Measurements from ENCODE around the gene FAP.

DNA sequence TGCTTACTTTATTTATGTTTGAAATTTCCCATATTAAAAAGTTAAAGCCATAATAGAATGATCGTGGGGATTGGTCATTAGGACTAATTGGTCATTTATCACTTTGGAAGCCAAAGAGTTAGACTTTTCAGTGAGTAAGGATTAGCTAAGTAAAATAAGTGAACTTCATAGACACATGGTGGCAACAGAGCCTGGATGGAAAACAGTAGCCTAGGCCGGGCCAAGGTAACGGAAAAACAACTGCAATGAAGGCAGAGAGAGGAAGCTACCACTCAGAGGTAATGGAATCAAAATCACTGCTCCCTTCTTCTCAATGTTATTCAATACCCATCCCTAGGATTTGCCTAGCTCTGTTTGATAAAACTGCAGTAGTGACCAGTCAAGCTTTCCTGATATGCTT is 87.1 kb downstream of the FAP start:
- no peak for TF ChIP-seq POLR2A (IDR thresholded peaks at IDR 0.05)
- TF ChIP-seq CTCF (IDR thresholded peaks at IDR 0.05): no peak
